ENCODE measurements around the gene KRTAP5-8. TPM values are rescaled to one million over a fixed set of nuclear protein-coding genes. Genes with fewer than 3 reads are reported as not detected.

KRTAP5-8 gene
- total RNA-seq, 1 donor from 2014 or later: not detected

GRCh38 chr11:71545405-71545966, 7.7 kb downstream of the KRTAP5-8 start:
- Histone ChIP-seq H3K4me1 (no peaks in the 10 kb centered on the region), H3K27me3 (no peaks in the 10 kb centered on the region), H4K20me1 (ENCODE audit: low read depth) (no peaks in the 10 kb centered on the region), H3K9me3 (ENCODE audit: low read depth) (no peaks in the 10 kb centered on the region), H3K27ac (no peak overlapping the region), H3K79me2 (ENCODE audit: low read depth) (no peaks in the 10 kb centered on the region), H3F3A (ENCODE audit: low read depth) (no peaks in the 10 kb centered on the region), H3K9ac (no peak overlapping the region), H3K4me2 (no peak overlapping the region), H3K36me3 (no peaks in the 10 kb centered on the region), H2AFZ (replicated peaks) (no peak overlapping the region), H3K4me3 (no peak overlapping the region)
- peaks cover 4% of the 10 kb centered on the region for H3K36me3 Mint-ChIP-seq
- TF ChIP-seq CTCF (IDR thresholded peaks at IDR 0.05) (no peak), EZH2 (IDR thresholded peaks at IDR 0.05) (no peak), EZH2phosphoT487 (IDR thresholded peaks at IDR 0.05) (no peak)
- H3K27ac Mint-ChIP-seq: no peak overlapping the region
- H3K4me1 Mint-ChIP-seq: peaks cover 24% of the 10 kb centered on the region
- H3K27me3 Mint-ChIP-seq (ENCODE audit: insufficient read depth, low read depth): peaks cover 8% of the 10 kb centered on the region
- no peak for DNase-seq (ENCODE audit: low spot score)
- no peak overlapping the region for H3K4me3 Mint-ChIP-seq
- H3K9me3 Mint-ChIP-seq: peaks cover 14% of the 10 kb centered on the region

GRCh38 chr11:71548120-71548519, 10.3 kb downstream of the KRTAP5-8 start, which contains the start of gene KRTAP5-9:
KRTAP5-9 (plus strand) TSS chr11:71548420; CDS start chr11:71548658, 238 bp downstream.
- peaks cover 4% of the 10 kb centered on the region for H3K27me3 Mint-ChIP-seq (ENCODE audit: insufficient read depth, low read depth)
- H3K4me1 Mint-ChIP-seq: peaks cover 24% of the 10 kb centered on the region
- H3K27me3 ChIP-seq: no peaks in the 10 kb centered on the region
- no peaks in the 10 kb centered on the region for H3K4me1 ChIP-seq
- no peak within 1 kb of the TSS for H3K27ac ChIP-seq
- peaks cover 4% of the 10 kb centered on the region for H3K36me3 Mint-ChIP-seq
- no peak within 1 kb of the TSS for H3K4me3 ChIP-seq
- no peaks in the 10 kb centered on the region for H3K9me3 ChIP-seq (ENCODE audit: low read depth)
- TF ChIP-seq EZH2 (IDR thresholded peaks at IDR 0.05): no peak
- TF ChIP-seq CTCF (IDR thresholded peaks at IDR 0.05): no peak
- TF ChIP-seq EZH2phosphoT487 (IDR thresholded peaks at IDR 0.05): no peak
- peaks cover 8% of the 10 kb centered on the region for H3K9me3 Mint-ChIP-seq
- H3K36me3 ChIP-seq: no peaks in the 10 kb centered on the region
- H2AFZ ChIP-seq (replicated peaks): peak within 1 kb of the TSS; percentile 26
- H3K79me2 ChIP-seq (ENCODE audit: low read depth): no peaks in the 10 kb centered on the region
- no peak within 1 kb of the TSS for H3K4me3 Mint-ChIP-seq
- H4K20me1 ChIP-seq (ENCODE audit: low read depth): no peaks in the 10 kb centered on the region
- no peak within 1 kb of the TSS for H3K9ac ChIP-seq
- H3K27ac Mint-ChIP-seq: peak within 1 kb of the TSS; percentile 68
- no peak for DNase-seq (ENCODE audit: low spot score)
- H3K4me2 ChIP-seq: no peak within 1 kb of the TSS
- H3F3A ChIP-seq (ENCODE audit: low read depth): no peaks in the 10 kb centered on the region

GRCh38 chr11:71548716-71549151, 10.9 kb downstream of the KRTAP5-8 start:
- H4K20me1 ChIP-seq (ENCODE audit: low read depth): no peaks in the 10 kb centered on the region
- Mint-ChIP-seq H3K36me3 (peaks cover 4% of the 10 kb centered on the region), H3K27ac (no peak overlapping the region), H3K4me1 (peaks cover 21% of the 10 kb centered on the region), H3K4me3 (no peak overlapping the region), H3K9me3 (peaks cover 10% of the 10 kb centered on the region), H3K27me3 (ENCODE audit: insufficient read depth, low read depth) (peaks cover 4% of the 10 kb centered on the region)
- no peaks in the 10 kb centered on the region for H3F3A ChIP-seq (ENCODE audit: low read depth)
- H3K27ac ChIP-seq: no peak overlapping the region
- H3K4me2 ChIP-seq: no peak overlapping the region
- H2AFZ ChIP-seq (replicated peaks): peak overlapping the region; percentile 26
- H3K36me3 ChIP-seq: no peaks in the 10 kb centered on the region
- H3K4me3 ChIP-seq: no peak overlapping the region
- H3K4me1 ChIP-seq: no peaks in the 10 kb centered on the region
- TF ChIP-seq EZH2phosphoT487 (IDR thresholded peaks at IDR 0.05) (no peak), EZH2 (IDR thresholded peaks at IDR 0.05) (no peak), CTCF (IDR thresholded peaks at IDR 0.05) (no peak)
- no peaks in the 10 kb centered on the region for H3K79me2 ChIP-seq (ENCODE audit: low read depth)
- no peaks in the 10 kb centered on the region for H3K27me3 ChIP-seq
- DNase-seq (ENCODE audit: low spot score): peak; percentile 13
- no peaks in the 10 kb centered on the region for H3K9me3 ChIP-seq (ENCODE audit: low read depth)
- H3K9ac ChIP-seq: no peak overlapping the region
